Dermis microvascular lymphatic vessel endothelial cell (primary cell): Measurements from ENCODE around the gene HMGXB3. TPM values are rescaled to one million over a fixed set of nuclear protein-coding genes. Genes with fewer than 3 reads are reported as not detected.
"Not testable (repeated sequence)": the region's sequence is repeated elsewhere in the genome, so short reads cannot be mapped to it uniquely, and the experiment has no call there.

Experiments
- DNase-seq, 2 donors: peaks; one replicate each; pipeline versions ENCODE4 v3.0.0 to v3.0.0-alpha.2; 2010; ENCODE audit warnings: low read depth in 2 of 2
- total RNA-seq: library from RNA; depleted of rRNA; stranded (reverse); fragments of >200 nt; gene quantifications from 2 replicates; pipeline ENCODE4 v1.2.1, GENCODE V29; 2014

The HMGXB3 gene
- total RNA-seq, 1 donor from 2014 or later: 18.2 TPM

GRCh38 chr5:150082889-150083288 lies 82.3 kb downstream of the HMGXB3 start:
- peak; percentile 22 to 44 for DNase-seq

- not testable (repeated sequence) for DNase-seq
Measured at GRCh38 chr5:150084754-150085153, 84.2 kb downstream of the HMGXB3 start.

- no peak for DNase-seq
Measured at GRCh38 chr5:150085191-150085912, 84.8 kb downstream of the HMGXB3 start.

- no peak for DNase-seq
Measured at GRCh38 chr5:150085950-150086715, 85.6 kb downstream of the HMGXB3 start, which contains the start of gene CSF1R. CSF1R (minus strand) TSS chr5:150086554; CDS start chr5:150086427, 127 bp downstream.

- DNase-seq: no peak
Measured at GRCh38 chr5:150092159-150092787, 91.7 kb downstream of the HMGXB3 start.

GRCh38 chr5:150097152-150097551 lies 96.6 kb downstream of the HMGXB3 start:
- no peak for DNase-seq

- DNase-seq: no peak
Measured at GRCh38 chr5:150101023-150101422, 100.5 kb downstream of the HMGXB3 start.

Other genes starting within 250 kb of the HMGXB3 start
- under 0.01 and 0.13 TPM in 2 replicates for gene PDE6A, start 55.9 kb upstream of the HMGXB3 start, total RNA-seq
- 17.1 and 20.0 TPM in 2 replicates for gene SLC26A2, start 40.0 kb upstream of the HMGXB3 start, total RNA-seq
- gene TIGD6, start 85 bp upstream of the HMGXB3 start, total RNA-seq: 3.6 and 5.3 TPM in 2 replicates
- gene CSF1R, start 85.8 kb downstream of the HMGXB3 start, total RNA-seq: not detected in 2 replicates
- 5.0 and 14.3 TPM in 2 replicates for gene PDGFRB, start 155.1 kb downstream of the HMGXB3 start, total RNA-seq
- not detected in 2 replicates for gene CDX1, start 166.0 kb downstream of the HMGXB3 start, total RNA-seq
- not detected in 2 replicates for gene SLC6A7, start 189.3 kb downstream of the HMGXB3 start, total RNA-seq